ENCODE measurements around the gene NEK11. TPM values are rescaled to one million over a fixed set of nuclear protein-coding genes. Genes with fewer than 3 reads are reported as not detected.
"Not testable (repeated sequence)": the region's sequence is repeated elsewhere in the genome, so short reads cannot be mapped to it uniquely, and the experiment has no call there.

The NEK11 gene
- polyA plus RNA-seq, 3 donors = 0.31 to 0.56 (median 0.43) TPM

DNA sequence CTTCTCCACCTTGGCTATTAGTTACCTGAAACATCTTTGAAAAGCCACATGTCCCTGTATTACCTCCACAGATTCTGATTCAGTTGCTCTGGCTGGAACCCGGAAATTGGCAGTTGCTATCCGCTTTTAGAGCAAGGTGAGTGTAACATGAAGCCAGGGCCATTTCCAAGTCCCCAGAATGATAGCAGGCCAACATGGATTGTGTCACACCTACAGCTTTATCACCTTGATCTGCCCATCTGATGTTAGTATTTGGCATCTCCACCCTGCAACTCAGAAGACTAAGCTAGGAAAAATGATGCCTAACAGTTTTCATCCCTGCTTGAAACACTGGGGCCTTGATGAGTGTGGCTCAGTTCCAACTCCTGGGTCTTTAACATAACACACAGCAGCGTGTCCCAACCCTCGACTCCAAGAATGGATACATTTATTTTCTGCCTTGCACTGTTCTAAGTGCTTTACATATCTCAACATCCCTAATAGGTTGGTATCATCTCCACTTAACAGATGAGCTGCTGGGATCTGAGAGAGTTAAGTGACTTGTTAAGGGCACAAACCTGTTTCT, 333.6 kb downstream of the NEK11 start:
- Mint-ChIP-seq H3K4me1 (peaks cover 46% of the 10 kb centered on the region), H3K4me3 (no peak overlapping the region), H3K27me3 (ENCODE audit: low read depth in 3 of 3) (peaks cover 0 to 7% (median 4%) of the 10 kb centered on the region in 3 donors), H3K36me3 (peaks cover 37 to 39% of the 10 kb centered on the region in 2 donors), H3K27ac (peak overlapping the region; percentile 25 to 92 (median 80)), H3K9me3 (peaks cover 0 to 3% (median 0%) of the 10 kb centered on the region in 7 donors)
- no peak overlapping the region for H2AFZ ChIP-seq (ENCODE audit: insufficient read depth, low read depth, low read length, poor library complexity, severe bottlenecking)
- peaks cover 36% of the 10 kb centered on the region for H3K79me2 ChIP-seq (ENCODE audit: insufficient read depth, low read length)
- H3K36me3 ChIP-seq (replicated peaks in 1 of 2; ENCODE audit: control insufficient read depth in 1 of 2, insufficient read depth in 2 of 2, low read length in 2 of 2) = peaks cover 0 to 17% of the 10 kb centered on the region in 2 donors
- no peak overlapping the region for H3K9ac ChIP-seq (ENCODE audit: insufficient read depth, low read length, poor library complexity, severe bottlenecking)
- no peak for DNase-seq
- peak overlapping the region; percentile 16 for H3K4me2 ChIP-seq (replicated peaks; ENCODE audit: extremely low read depth, low read length, poor library complexity, severe bottlenecking)
- H3K27me3 ChIP-seq (ENCODE audit: control insufficient read depth in 2 of 2, insufficient read depth in 2 of 2, low read length in 2 of 2) = peaks cover 0 to 31% of the 10 kb centered on the region in 2 donors
- H3K4me1 ChIP-seq (ENCODE audit: control insufficient read depth in 1 of 2, insufficient read depth in 2 of 2, low read length in 2 of 2) = peaks cover 11 to 43% of the 10 kb centered on the region in 2 donors
- TF ChIP-seq, protein P1, sequence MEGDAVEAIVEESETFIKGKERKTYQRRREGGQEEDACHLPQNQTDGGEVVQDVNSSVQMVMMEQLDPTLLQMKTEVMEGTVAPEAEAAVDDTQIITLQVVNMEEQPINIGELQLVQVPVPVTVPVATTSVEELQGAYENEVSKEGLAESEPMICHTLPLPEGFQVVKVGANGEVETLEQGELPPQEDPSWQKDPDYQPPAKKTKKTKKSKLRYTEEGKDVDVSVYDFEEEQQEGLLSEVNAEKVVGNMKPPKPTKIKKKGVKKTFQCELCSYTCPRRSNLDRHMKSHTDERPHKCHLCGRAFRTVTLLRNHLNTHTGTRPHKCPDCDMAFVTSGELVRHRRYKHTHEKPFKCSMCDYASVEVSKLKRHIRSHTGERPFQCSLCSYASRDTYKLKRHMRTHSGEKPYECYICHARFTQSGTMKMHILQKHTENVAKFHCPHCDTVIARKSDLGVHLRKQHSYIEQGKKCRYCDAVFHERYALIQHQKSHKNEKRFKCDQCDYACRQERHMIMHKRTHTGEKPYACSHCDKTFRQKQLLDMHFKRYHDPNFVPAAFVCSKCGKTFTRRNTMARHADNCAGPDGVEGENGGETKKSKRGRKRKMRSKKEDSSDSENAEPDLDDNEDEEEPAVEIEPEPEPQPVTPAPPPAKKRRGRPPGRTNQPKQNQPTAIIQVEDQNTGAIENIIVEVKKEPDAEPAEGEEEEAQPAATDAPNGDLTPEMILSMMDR (IDR thresholded peaks at IDR 0.05) = no peak
- no peaks in the 10 kb centered on the region for H3K9me3 ChIP-seq (replicated peaks in 1 of 2; ENCODE audit: control insufficient read depth in 1 of 2, insufficient read depth in 1 of 2, low read length in 2 of 2)
- H3K4me3 ChIP-seq (replicated peaks in 1 of 3; ENCODE audit: low read depth in 2 of 3, low read length in 3 of 3) = no peak overlapping the region
- H3K27ac ChIP-seq (ENCODE audit: low read depth in 1 of 2, low read length in 2 of 2) = peak overlapping the region in 1 of 2 donors; percentile 95
- intact Hi-C loops (cut with micrococcal nuclease) = loop anchor here in 1 of 2 donors (2.0 kb wide), 1 partner anchor 141 kb away; no protein-coding TSS in a partner anchor
- WGBS (ENCODE audit: insufficient coverage) = 95% methylated on average over 2 of the region's 4 CpGs
- H4K20me1 ChIP-seq (ENCODE audit: insufficient read depth, low read length) = peaks cover 2% of the 10 kb centered on the region

DNA sequence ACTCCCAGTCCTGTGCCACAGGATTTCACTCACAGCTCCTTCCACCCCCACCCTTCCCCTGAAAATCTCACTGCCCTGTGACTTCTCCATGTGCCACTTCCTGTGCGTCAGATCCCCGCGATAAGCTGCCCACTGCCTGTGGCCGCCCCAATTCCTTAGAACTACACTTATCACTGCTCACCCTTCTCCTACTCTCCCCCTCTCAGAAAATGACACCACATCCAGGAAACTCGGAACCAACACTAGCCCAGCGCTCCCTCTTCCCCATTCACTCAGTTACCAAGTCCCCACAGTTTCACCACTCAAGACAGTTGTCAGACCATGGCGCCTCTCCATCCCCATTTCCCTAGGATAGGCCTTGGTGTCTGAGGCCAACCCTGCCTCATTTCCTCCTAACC, 334.4 kb downstream of the NEK11 start:
- H3K27ac Mint-ChIP-seq = peak overlapping the region; percentile 92 to 99 (median 98)
- H3K9me3 Mint-ChIP-seq; H3K9me3 ChIP-seq (replicated peaks in 1 of 2; ENCODE audit: control insufficient read depth in 1 of 2, insufficient read depth in 1 of 2, low read length in 2 of 2); H3K27me3 Mint-ChIP-seq (ENCODE audit: low read depth in 3 of 3); H4K20me1 ChIP-seq (ENCODE audit: insufficient read depth, low read length): not testable (repeated sequence)
- peaks cover 0 to 31% of the 10 kb centered on the region in 2 donors for H3K27me3 ChIP-seq (ENCODE audit: control insufficient read depth in 2 of 2, insufficient read depth in 2 of 2, low read length in 2 of 2)
- H3K4me1 Mint-ChIP-seq = peaks cover 51% of the 10 kb centered on the region
- peaks cover 41% of the 10 kb centered on the region for H3K79me2 ChIP-seq (ENCODE audit: insufficient read depth, low read length)
- intact Hi-C loops (cut with micrococcal nuclease) = loop anchor here in 1 of 2 donors (2.0 kb wide), 1 partner anchor 140 kb away; no protein-coding TSS in a partner anchor
- H3K36me3 ChIP-seq (replicated peaks in 1 of 2; ENCODE audit: control insufficient read depth in 1 of 2, insufficient read depth in 2 of 2, low read length in 2 of 2) = peaks cover 0 to 11% of the 10 kb centered on the region in 2 donors
- H3K27ac ChIP-seq (ENCODE audit: low read depth in 1 of 2, low read length in 2 of 2) = peak overlapping the region in 1 of 2 donors; percentile 95
- peak overlapping the region; percentile 76 for H3K4me2 ChIP-seq (replicated peaks; ENCODE audit: extremely low read depth, low read length, poor library complexity, severe bottlenecking)
- H3K4me1 ChIP-seq (ENCODE audit: control insufficient read depth in 1 of 2, insufficient read depth in 2 of 2, low read length in 2 of 2) = peaks cover 11 to 43% of the 10 kb centered on the region in 2 donors
- peak overlapping the region; percentile 82 for H3K9ac ChIP-seq (ENCODE audit: insufficient read depth, low read length, poor library complexity, severe bottlenecking)
- H3K4me3 Mint-ChIP-seq = peak overlapping the region; percentile 91 to 96
- DNase-seq = peak in 2 of 3 donors; percentile 60 to 80
- H3K4me3 ChIP-seq (replicated peaks in 1 of 3; ENCODE audit: low read depth in 2 of 3, low read length in 3 of 3) = peak overlapping the region; percentile 30 to 77 (median 62)
- WGBS (ENCODE audit: insufficient coverage) = 7% methylated on average over 7 of the region's 7 CpGs
- peak overlapping the region; percentile 92 for H2AFZ ChIP-seq (ENCODE audit: insufficient read depth, low read depth, low read length, poor library complexity, severe bottlenecking)
- peaks cover 31 to 32% of the 10 kb centered on the region in 2 donors for H3K36me3 Mint-ChIP-seq
